HG03196 (cell line): ENCODE data around the gene RELB.

Experiments used
- ATAC-seq: cut with Tn5 transposase; IDR thresholded peaks from one replicate; pipeline ENCODE4 v1.9.1; 2021; ENCODE audit not compliant: unreplicated experiment

The RELB gene

DNA sequence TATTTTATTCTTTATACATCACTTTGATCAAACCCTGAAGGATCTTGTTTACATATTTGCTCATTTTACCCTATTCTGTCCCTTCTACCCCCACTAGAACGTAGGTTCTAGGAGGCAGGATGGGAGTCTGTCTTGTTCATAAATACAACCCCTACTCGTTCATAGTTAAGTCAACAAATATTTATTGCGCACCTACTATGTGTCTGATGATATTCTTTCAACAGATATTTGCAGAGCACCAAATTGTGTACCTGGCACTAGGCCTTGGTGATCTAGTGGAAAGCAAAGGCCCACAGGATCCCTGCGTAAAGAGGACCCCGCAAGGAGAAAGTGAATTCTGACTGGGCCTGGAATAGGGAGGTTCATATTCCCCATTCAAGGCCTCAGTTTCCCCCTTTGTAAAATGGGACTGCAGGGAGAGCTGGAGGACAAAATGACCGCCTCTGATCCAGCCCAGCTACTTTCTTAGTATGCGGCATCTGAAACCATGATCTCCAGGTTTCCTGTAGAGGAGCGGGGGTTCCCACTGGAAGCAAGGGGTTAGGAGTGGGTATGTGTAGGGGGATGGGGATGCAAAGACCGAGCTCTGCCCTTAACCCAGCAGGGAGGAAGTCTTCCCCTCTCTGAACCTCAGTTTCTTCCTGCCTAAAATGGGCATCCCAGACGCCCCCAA is 77.3 kb downstream of the RELB start:
- no peak for ATAC-seq

DNA sequence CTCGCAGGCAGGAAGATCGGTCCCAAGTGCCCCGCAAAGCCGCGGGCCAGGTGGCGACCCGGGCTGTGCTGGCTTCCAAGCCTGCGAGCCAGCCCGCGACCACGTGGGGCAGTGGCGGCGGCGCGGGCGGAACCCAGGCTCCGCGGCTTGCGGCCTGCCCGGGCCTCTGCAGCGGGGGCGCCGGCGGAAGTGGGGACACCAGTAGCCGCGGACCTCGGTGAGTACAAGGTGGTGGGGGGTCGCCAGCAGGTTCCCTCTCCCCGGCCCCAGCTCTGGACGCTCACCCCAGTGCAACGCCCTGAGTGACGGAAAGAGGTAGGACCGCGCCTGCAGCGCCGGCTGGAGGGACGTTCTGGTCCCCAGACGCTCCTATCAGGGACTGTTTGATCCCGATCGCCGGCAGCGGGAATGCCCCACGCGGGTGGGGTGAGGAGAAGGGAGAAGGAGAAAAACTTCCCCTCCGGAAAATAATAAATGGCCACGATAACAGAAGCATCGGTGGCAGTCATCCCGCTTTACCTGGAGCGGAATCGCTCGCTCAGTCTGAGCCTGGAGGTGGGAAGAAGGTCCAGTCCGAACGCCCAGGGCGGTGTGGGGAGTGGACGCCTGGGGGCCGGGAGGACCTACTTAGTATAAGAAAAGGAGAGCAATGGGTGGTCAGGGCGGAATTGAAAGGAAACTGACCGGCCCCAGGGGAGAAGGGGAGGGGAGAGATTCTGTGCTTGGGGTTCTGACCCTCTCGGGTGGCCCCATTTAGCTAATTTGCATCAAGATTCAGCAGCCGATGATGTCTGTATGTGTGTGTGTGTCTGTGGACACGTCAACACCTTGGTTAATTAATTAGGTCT is 78.0 kb downstream of the RELB start, which contains the start of gene GEMIN7:
Gene GEMIN7, plus strand, starts transcription at position 198 of the 848 bp plus-strand sequence. CDS start 10,855 bp downstream, outside the sequence.
- ATAC-seq, result peak; percentile 38

DNA sequence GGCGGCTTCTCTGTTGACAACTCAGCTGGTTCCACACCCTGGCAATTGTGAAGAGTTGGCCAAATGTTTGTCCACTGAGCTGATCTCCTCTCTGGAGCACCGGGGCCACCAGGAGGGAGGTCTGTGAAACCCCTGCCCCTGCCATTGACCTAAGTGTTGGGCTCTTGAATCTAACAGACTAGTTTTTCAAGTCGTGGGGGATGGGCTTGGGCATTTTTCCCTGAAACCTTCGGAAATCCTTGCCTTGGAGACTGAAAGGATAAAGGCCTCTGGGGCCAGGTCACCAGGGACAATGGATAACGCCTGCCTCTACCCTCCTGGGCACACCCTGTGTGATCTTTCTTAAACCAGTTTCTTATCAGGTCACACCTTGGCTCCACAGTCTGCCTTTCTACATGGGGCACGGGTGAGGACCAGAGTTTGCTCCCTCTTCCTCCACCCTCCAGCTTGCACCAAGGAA is 78.7 kb downstream of the RELB start:
- ATAC-seq, result no peak

DNA sequence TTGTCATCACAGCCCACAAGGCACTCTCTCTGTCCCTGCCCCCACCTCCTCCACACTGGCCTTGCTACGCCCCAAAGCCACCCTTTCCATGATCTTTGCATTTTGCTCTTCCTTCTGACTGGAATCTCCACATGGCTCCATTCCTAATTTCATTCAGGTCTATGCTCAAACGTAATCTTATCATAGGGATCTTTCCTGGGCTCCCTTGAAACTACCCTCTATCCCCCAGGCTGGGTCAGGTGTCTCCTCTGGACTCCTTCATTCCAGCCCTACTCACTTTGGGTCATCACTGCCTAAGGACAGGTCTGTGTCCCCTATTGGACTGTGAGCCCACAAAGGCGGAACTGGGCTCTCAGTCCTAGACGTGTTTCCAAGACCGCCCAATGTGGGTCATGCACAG is 80.9 kb downstream of the RELB start:
- no peak for ATAC-seq

DNA sequence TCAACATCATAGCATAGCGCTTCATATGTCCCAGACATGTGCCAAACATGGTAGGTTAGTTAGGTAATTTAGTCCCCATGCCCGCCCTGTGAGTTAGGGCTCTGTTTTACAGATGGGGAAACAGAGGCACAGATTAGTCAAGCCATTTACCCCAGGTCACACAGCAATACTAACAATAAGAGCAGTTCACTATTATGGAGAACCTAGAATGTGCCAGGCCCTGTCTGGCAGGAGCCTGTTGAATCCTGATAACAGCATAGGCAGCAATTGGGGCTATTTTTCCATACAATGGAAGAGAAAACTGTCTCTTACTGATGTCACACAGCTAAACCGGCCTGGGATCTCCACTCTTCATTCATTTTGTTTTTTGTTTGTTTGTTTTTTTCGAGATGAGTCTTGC is 85.2 kb downstream of the RELB start:
- no peak for ATAC-seq

- ATAC-seq, result no peak
Measured at GRCh38 chr19:45087531-45087930, 86.3 kb downstream of the RELB start.
